UCSD-AML1 (cell line): ENCODE results near the gene MYCN.
"Not testable (repeated sequence)": the region's sequence is repeated elsewhere in the genome, so short reads cannot be mapped to it uniquely, and the experiment has no call there.

Experiments
- DNase-seq: peaks from one replicate; lab custom pipeline; 2025; ENCODE audit not compliant: unreplicated experiment; lab: John Stamatoyannopoulos, UW

The MYCN gene

GRCh38 chr2:15942711-15943345 lies 2.5 kb downstream of the MYCN start:
- peak; percentile 48 for DNase-seq

- peak; percentile 64 for DNase-seq
Measured at GRCh38 chr2:15943378-15944280, 3.3 kb downstream of the MYCN start.

- no peak for DNase-seq
Measured at GRCh38 chr2:15944325-15945017, 4.1 kb downstream of the MYCN start.

GRCh38 chr2:15945909-15946705 lies 5.8 kb downstream of the MYCN start:
- no peak for DNase-seq

- DNase-seq = no peak
Measured at GRCh38 chr2:15946983-15947382, 6.6 kb downstream of the MYCN start.

- DNase-seq = no peak
Measured at GRCh38 chr2:15947431-15947830, 7.1 kb downstream of the MYCN start.

GRCh38 chr2:15948704-15948957 lies 8.3 kb downstream of the MYCN start:
- no peak for DNase-seq

GRCh38 chr2:15949126-15949525 lies 8.8 kb downstream of the MYCN start:
- DNase-seq = no peak

- DNase-seq = no peak
Measured at GRCh38 chr2:15949551-15949950, 9.2 kb downstream of the MYCN start.

- DNase-seq = no peak
Measured at GRCh38 chr2:15950088-15950952, 10.0 kb downstream of the MYCN start.

- not testable (repeated sequence) for DNase-seq
Measured at GRCh38 chr2:15951936-15952335, 11.6 kb downstream of the MYCN start.

- DNase-seq = no peak
Measured at GRCh38 chr2:15952451-15953146, 12.2 kb downstream of the MYCN start.

GRCh38 chr2:15953147-15953630 lies 12.8 kb downstream of the MYCN start:
- no peak for DNase-seq

GRCh38 chr2:15953891-15954680 lies 13.7 kb downstream of the MYCN start:
- DNase-seq = no peak

GRCh38 chr2:15954761-15955160 lies 14.4 kb downstream of the MYCN start:
- no peak for DNase-seq

GRCh38 chr2:15955232-15955988 lies 15.1 kb downstream of the MYCN start:
- no peak for DNase-seq

- DNase-seq = no peak
Measured at GRCh38 chr2:15956230-15956629, 15.9 kb downstream of the MYCN start.
